GM12891 (cell line): Measurements from ENCODE around the gene NMS.

Experiments
- POLR2A ChIP-seq: IDR thresholded peaks from 2 replicates; pipeline ENCODE4 v1.6.1; 2011; ENCODE audit warnings: low read depth, low read length, control low read depth
- SPI1 ChIP-seq: IDR thresholded peaks from 2 replicates; pipeline ENCODE4 v1.6.1; 2011; ENCODE audit warnings: low read depth, low read length, control low read depth
- TAF1 ChIP-seq: IDR thresholded peaks from 2 replicates; pipeline ENCODE4 v1.6.1; 2011; ENCODE audit warnings: low read depth, low read length, control low read depth

DNA sequence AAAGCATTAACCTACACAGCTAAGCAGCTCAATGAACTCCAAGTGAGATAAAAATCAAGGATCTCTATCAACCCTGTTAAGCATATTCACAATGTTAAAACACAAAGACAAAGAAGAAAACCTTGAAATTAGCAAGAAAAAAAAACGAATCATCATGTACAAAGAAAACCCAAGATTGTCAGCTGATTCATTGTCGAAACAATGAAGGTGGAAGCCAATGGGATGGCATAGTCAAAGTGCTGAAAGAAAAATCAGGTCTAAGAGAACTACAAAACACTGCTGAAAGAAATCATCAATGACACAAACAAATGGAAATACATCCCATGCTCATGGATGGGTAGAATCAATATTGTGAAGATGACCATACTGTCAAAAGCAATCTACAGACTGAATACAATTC lies 32.5 kb downstream of the NMS start:
- TF ChIP-seq POLR2A (no peak), SPI1 (no peak), TAF1 (no peak)
